KOPT-K1 (cell line): ENCODE measurements around the gene PLAGL2.
"Not testable (repeated sequence)": the region's sequence is repeated elsewhere in the genome, so short reads cannot be mapped to it uniquely, and the experiment has no call there.

Experiments used
- H3K27ac ChIP-seq: fragments of 200-600 bp; sonication (generic); 2 replicates; pipeline ENCODE4 v1.5.1; 2016; ENCODE audit warnings: antibody characterized with exemption, mild to moderate bottlenecking, low read depth, low read length; ENCODE audit not compliant: poor library complexity, severe bottlenecking
- H3K36me3 ChIP-seq: fragments of 200-600 bp; sonication (generic); 2 replicates; pipeline ENCODE4 v1.5.1; 2017; ENCODE audit warnings: antibody characterized with exemption, mild to moderate bottlenecking, low read length, moderate library complexity; ENCODE audit not compliant: insufficient read depth
- H3K9me3 ChIP-seq: fragments of 200-600 bp; sonication (generic); 2 replicates; pipeline ENCODE4 v1.5.1; 2017; ENCODE audit warnings: antibody characterized with exemption, low read length, mild to moderate bottlenecking; ENCODE audit not compliant: insufficient read depth, poor library complexity, severe bottlenecking

PLAGL2 gene

GRCh38 chr20:32201296-32201976 lies 6.1 kb downstream of the PLAGL2 start:
- Histone ChIP-seq H3K27ac (no peak overlapping the region), H3K9me3 (no peaks in the 10 kb centered on the region), H3K36me3 (peaks cover 94% of the 10 kb centered on the region)

DNA sequence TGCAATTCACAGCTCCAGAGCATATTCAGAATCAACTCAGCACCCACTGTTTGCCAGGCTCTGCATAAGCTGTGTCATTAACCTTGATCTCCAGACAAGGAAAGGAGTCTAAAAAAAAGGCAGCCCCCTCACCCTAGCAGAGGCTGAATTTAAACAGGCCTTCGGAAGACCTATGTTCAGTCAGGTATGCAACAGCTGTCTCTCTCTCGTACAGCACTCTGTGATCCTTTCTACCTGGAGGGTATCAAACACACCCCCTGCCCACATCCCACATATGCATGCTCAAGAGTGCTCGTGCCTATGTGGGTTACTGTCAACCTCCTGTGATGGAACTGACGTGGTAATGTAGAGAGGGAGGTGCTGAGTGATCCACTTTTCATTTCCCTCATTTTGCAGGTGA lies 8.5 kb downstream of the PLAGL2 start:
- Histone ChIP-seq H3K9me3 (no peaks in the 10 kb centered on the region), H3K27ac (no peak overlapping the region), H3K36me3 (peaks cover 100% of the 10 kb centered on the region)

- not testable (repeated sequence) for H3K27ac ChIP-seq, H3K9me3 ChIP-seq
- H3K36me3 ChIP-seq = peaks cover 98% of the 10 kb centered on the region
Measured at GRCh38 chr20:32197136-32197535, 10.4 kb downstream of the PLAGL2 start.

- H3K36me3 ChIP-seq = peaks cover 98% of the 10 kb centered on the region
- H3K27ac ChIP-seq, H3K9me3 ChIP-seq: not testable (repeated sequence)
Measured at GRCh38 chr20:32196613-32197012, 10.9 kb downstream of the PLAGL2 start.

- Histone ChIP-seq H3K27ac (no peak overlapping the region), H3K36me3 (peaks cover 90% of the 10 kb centered on the region), H3K9me3 (no peaks in the 10 kb centered on the region)
Measured at GRCh38 chr20:32195581-32195980, 12.0 kb downstream of the PLAGL2 start.

DNA sequence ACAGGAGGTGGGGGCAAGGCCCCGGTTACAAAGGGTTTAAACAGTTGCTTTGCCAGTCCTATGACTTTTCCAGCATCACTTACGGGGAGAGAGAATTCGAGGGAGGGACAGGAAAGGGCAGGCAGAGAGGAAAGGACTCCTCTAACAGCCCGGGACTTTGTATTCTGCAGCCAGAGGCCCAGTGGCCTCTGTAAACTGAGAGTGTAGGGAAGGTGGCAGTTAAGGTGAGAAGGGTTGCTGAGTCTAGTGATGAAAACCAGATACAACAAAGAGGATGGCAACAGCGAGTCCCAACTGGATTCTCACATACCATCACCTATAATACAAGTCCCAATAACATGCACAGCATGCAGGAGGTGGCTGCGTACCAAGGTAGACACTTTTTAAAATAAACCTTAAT lies 13.5 kb downstream of the PLAGL2 start:
- Histone ChIP-seq H3K9me3 (no peaks in the 10 kb centered on the region), H3K27ac (no peak overlapping the region), H3K36me3 (peaks cover 74% of the 10 kb centered on the region)

GRCh38 chr20:32193336-32193735 lies 14.2 kb downstream of the PLAGL2 start:
- peaks cover 67% of the 10 kb centered on the region for H3K36me3 ChIP-seq
- not testable (repeated sequence) for H3K9me3 ChIP-seq, H3K27ac ChIP-seq

DNA sequence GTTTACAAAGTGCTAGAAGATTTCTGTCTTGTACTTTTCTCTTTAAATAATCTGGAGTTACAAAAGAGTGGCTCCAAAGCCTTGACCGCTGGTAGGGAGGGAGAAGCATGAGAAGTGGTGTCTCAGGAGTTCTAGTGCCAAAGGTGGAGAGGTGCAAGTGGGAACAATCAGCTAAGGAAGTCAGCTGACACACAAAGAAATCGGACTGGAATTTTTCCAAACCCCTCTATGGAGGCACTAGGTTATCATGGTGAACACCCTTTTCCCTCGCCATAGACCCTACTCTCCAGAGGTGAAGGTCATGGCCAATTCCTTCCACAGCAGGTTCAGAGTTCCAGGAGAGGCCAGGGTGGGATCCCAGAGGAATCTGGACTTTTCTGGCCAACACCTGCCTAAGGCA lies 14.8 kb downstream of the PLAGL2 start:
- Histone ChIP-seq H3K36me3 (peaks cover 61% of the 10 kb centered on the region), H3K27ac (no peak overlapping the region), H3K9me3 (no peaks in the 10 kb centered on the region)

- Histone ChIP-seq H3K9me3 (no peaks in the 10 kb centered on the region), H3K36me3 (peaks cover 53% of the 10 kb centered on the region)
Measured at GRCh38 chr20:32191873-32192272, 15.7 kb downstream of the PLAGL2 start.

GRCh38 chr20:32191422-32191821 lies 16.1 kb downstream of the PLAGL2 start:
- Histone ChIP-seq H3K9me3 (no peaks in the 10 kb centered on the region), H3K27ac (no peak overlapping the region), H3K36me3 (peaks cover 48% of the 10 kb centered on the region)

More at GRCh38 chr20:32191873-32192272, 15.7 kb downstream of the PLAGL2 start:
- H3K27ac ChIP-seq = no peak overlapping the region

DNA sequence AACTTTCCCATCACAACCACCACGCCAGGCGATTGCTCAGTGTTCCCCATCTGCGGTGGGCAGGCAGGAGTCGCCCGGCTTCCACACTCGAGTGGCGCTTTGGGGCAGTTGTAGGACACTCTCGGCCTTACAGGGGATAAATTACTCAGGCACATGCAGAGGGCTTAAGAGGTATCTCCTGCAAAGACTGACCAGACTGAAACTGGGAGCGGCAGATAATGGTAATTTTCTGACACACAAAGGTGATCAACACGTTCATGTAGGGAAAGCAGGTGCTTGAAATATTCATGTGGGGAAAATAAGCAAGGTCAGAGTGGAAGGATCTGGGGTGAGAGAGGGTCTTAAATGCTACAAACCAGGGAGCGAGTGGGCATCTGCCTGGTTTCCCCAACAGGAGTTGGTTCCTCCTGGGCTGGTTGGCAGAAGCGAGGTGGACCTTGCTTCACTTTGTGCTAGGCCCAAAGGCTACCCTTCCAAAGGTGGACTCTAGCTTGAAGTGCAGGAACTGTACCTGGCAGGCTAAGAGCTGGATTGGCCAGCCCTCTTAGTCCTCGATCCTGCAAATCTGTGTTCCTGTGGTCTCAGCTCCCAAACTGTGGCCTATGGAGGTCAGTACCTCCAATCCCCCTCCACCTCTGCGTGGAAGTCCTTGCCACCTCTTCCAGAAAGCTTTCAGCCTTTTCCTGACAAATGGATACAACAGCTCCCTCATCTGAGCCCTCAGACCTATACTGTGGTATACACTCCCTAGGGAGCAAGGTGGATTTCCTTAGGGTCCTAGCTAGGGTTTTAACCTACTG lies 16.7 kb downstream of the PLAGL2 start:
- H3K36me3 ChIP-seq = peaks cover 42% of the 10 kb centered on the region
- no peaks in the 10 kb centered on the region for H3K9me3 ChIP-seq
- peak overlapping the region; percentile 79 for H3K27ac ChIP-seq

DNA sequence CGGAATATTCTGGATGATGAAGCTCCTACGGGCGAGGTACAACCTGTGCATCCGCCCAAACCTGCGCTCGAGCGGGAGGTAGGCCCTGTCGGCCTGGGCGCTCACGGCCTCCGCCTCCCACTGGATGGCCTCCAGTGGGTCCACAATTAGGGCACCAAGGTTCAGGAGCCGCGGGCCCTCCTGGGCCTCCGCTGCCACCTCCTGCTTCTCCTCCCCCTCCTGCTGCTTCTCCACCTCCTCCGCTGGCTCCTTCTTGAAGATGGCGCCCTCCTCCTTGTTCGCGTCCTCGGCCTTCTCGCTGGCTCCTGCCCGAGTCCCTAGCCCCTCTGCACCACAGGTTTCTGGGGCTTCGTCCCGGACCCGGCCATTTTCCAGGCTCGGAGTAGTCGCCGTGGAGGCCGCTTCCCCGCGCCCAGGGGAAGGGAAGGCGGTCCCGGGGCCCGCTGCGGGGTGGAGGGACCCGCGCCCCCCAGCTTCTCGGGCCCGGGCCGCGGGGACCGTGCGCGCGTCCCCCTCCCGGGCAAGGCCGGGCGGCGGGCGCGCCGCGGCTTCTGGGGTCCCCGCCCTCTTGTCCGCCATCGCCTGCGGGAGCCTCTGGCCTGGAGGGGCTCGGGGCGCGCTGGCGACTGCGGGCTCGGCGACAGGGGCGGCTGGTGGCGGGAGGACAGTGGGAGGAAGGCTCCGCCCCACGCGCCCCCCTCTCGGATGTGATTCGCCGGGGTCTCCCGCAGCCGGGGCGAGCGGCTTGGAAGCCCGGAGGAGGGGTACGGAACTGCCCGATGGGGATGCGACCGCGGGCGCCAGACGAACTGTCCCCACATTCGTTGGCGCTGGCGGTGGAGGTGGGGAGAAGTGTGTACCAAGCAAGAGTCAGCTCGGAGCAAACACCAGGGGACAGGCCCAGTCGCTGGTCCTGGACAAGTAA lies 17.6 kb downstream of the PLAGL2 start:
- Histone ChIP-seq H3K9me3 (no peaks in the 10 kb centered on the region), H3K27ac (peak overlapping the region; percentile 79), H3K36me3 (peaks cover 33% of the 10 kb centered on the region)

DNA sequence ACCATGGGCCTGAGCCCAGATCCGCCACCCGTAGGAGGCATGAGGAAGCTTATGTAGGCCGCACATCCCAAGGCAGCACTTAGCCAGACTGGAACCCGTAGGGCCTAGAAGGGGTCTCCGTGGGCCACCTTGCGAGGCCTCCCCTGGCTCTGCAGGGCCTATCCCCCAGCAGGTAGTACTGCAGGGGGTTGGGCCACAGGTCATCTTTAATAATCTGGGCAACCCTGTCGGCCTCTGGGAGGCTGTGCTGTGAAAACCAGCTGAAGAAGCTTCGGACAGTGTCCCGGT lies 18.5 kb downstream of the PLAGL2 start:
- peaks cover 25% of the 10 kb centered on the region for H3K36me3 ChIP-seq
- peak overlapping the region; percentile 79 for H3K27ac ChIP-seq
- no peaks in the 10 kb centered on the region for H3K9me3 ChIP-seq

DNA sequence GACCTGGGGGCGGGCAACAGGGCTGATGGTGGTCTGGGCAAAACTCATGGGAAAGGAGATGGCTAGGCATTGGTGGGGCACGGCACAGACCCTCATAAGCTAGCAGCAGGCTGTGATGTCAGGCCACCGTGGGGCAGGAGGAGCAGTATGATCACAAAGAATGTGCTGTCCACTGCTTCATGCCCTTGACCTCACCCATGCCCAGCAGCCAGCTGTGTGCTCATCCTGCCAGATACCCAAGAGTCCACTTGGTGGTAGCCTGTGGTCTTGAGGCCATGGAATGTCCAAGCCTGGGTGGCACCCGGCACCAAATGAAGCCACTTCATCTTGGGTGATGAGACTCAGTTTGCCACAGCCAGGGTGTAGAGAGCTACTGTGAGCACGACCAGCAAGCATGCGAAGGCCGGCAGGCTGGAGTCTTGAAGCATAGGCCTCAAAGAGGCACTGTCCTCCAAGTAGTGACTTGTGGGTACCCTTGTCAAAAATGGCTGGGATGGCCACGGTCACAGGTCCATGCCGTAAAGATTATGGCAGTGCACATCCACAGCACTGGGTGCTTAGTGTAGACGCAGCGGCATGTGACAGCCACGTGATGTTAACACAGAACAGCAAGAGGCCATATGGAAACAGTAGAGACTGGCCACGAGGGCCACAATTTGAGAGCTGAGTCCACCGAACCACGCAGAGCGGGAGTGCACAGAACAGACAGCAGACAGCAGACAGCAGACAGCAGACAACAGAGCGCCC lies 19.0 kb downstream of the PLAGL2 start:
- Histone ChIP-seq H3K9me3 (no peaks in the 10 kb centered on the region), H3K36me3 (peaks cover 20% of the 10 kb centered on the region), H3K27ac (no peak overlapping the region)
